OCI-LY7 (cell line): Measurements from ENCODE around the gene ENTPD1.

Experiments used
- CTCF ChIP-seq: fragments of 200-600 bp; sonication (generic); conservative IDR thresholded peaks from 2 replicates; pipeline ENCODE4 v1.5.1; 2014; ENCODE audit warnings: mild to moderate bottlenecking, antibody characterized with exemption, low read length, moderate library complexity, mixed read lengths
- EZH2phosphoT487 ChIP-seq: fragments of 200-600 bp; sonication (generic); IDR thresholded peaks from 2 replicates; pipeline ENCODE4 v1.6.1; 2018; ENCODE audit warnings: low read depth, borderline replicate concordance, mild to moderate bottlenecking, mixed run types, antibody characterized with exemption, low read length, moderate library complexity, mixed read lengths

GRCh38 chr10:95861386-95861785, 105.4 kb downstream of the ENTPD1 start:
- TF ChIP-seq CTCF (no peak), EZH2phosphoT487 (no peak)
